ENCODE measurements around the gene SBK3.

DNA sequence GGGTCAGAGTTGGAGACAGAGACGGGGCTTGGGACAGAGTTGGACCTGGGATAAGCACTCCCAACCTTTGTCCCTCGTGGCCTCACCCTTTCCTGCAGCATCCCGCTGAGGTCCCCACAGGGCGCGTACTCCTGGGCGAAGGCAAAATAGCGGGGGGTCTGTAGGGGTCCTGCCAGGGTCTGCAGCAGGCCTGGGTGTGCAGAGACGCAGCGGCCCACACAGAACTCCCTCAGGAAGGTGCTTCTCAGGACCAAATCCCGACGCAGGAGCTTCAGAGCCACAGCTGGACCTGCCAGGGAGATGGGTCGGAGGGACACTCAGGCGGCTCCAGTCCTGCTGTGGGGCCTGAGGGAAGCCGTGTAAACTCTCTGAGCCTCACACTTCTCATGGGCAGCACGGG lies 1.3 kb downstream of the SBK3 start:
- TF ChIP-seq, protein P1, sequence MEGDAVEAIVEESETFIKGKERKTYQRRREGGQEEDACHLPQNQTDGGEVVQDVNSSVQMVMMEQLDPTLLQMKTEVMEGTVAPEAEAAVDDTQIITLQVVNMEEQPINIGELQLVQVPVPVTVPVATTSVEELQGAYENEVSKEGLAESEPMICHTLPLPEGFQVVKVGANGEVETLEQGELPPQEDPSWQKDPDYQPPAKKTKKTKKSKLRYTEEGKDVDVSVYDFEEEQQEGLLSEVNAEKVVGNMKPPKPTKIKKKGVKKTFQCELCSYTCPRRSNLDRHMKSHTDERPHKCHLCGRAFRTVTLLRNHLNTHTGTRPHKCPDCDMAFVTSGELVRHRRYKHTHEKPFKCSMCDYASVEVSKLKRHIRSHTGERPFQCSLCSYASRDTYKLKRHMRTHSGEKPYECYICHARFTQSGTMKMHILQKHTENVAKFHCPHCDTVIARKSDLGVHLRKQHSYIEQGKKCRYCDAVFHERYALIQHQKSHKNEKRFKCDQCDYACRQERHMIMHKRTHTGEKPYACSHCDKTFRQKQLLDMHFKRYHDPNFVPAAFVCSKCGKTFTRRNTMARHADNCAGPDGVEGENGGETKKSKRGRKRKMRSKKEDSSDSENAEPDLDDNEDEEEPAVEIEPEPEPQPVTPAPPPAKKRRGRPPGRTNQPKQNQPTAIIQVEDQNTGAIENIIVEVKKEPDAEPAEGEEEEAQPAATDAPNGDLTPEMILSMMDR (IDR thresholded peaks at IDR 0.05): no peak
- TF ChIP-seq POLR2AphosphoS5 (IDR thresholded peaks at IDR 0.05; ENCODE audit: insufficient read depth in 1 of 2, low read depth in 1 of 2) (no peak), POLR2A (IDR thresholded peaks at IDR 0.05) (no peak)
